ENCODE results near the gene PLCG1.

The PLCG1 gene

GRCh38 chr20:41173161-41173721 is 35.9 kb downstream of the PLCG1 start:
- peaks cover 9% of the 10 kb centered on the region for H3K4me1 Mint-ChIP-seq (ENCODE audit: low read depth)
- H3K4me3 Mint-ChIP-seq, result no peak overlapping the region
- DNase-seq, result peak; percentile 81
- no peaks in the 10 kb centered on the region for H3K27me3 Mint-ChIP-seq
- peaks cover 99% of the 10 kb centered on the region for H3K36me3 Mint-ChIP-seq (ENCODE audit: low read depth)
- no peaks in the 10 kb centered on the region for H3K9me3 Mint-ChIP-seq
- H3K27ac Mint-ChIP-seq, result peak overlapping the region; percentile 88

- no peaks in the 10 kb centered on the region for H3K9me3 Mint-ChIP-seq
- no peak overlapping the region for H3K4me3 Mint-ChIP-seq
- H3K27ac Mint-ChIP-seq, result peak overlapping the region; percentile 88
- DNase-seq, result peak; percentile 23
- peaks cover 99% of the 10 kb centered on the region for H3K36me3 Mint-ChIP-seq (ENCODE audit: low read depth)
- H3K4me1 Mint-ChIP-seq (ENCODE audit: low read depth), result peaks cover 9% of the 10 kb centered on the region
- H3K27me3 Mint-ChIP-seq, result no peaks in the 10 kb centered on the region
Measured at GRCh38 chr20:41173791-41174341, 36.5 kb downstream of the PLCG1 start.

DNA sequence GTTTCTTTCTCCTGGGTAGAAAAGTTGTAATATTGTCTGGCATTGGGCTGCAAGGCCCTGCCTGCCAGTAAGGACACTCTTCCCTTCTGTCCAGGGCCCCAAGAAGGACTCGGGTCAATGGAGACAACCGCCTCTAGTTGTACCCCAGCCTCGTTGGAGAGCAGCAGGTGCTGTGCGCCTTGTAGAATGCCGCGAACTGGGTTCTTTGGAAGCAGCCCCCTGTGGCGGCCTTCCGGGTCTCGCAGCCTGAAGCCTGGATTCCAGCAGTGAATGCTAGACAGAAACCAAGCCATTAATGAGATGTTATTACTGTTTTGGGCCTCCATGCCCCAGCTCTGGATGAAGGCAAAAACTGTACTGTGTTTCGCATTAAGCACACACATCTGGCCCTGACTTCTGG is 37.0 kb downstream of the PLCG1 start:
- Mint-ChIP-seq H3K27ac (peak overlapping the region; percentile 82), H3K4me3 (no peak overlapping the region), H3K4me1 (ENCODE audit: low read depth) (peaks cover 9% of the 10 kb centered on the region), H3K27me3 (no peaks in the 10 kb centered on the region), H3K9me3 (no peaks in the 10 kb centered on the region), H3K36me3 (ENCODE audit: low read depth) (peaks cover 99% of the 10 kb centered on the region)
- DNase-seq, result peak; percentile 26

GRCh38 chr20:41174782-41175181 is 37.4 kb downstream of the PLCG1 start:
- Mint-ChIP-seq H3K27me3 (no peaks in the 10 kb centered on the region), H3K4me1 (ENCODE audit: low read depth) (peaks cover 9% of the 10 kb centered on the region), H3K4me3 (no peak overlapping the region), H3K9me3 (no peaks in the 10 kb centered on the region), H3K27ac (peak overlapping the region; percentile 82), H3K36me3 (ENCODE audit: low read depth) (peaks cover 97% of the 10 kb centered on the region)
- DNase-seq, result peak; percentile 25

DNA sequence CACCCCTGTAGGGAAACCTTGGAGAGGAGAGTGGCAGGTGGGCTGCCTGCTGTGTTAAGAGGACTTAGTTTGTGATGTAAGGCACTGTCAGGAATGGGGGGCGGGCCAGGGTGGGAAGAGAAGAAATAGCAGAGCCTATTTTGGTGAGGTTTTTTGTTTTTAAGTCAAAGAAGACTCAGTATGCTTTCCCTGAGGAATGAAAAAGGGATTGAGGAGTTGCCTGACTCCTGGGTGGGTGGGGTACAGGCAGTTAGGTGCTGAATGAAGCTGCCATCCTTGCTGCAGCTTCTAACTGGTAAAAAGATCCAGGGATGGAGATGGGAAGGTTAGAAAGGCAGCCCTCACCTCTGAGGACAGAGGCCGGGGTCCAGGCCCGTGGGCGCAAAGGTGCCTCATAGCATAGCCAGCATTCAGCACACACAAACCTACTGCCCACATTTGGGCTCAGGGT is 37.9 kb downstream of the PLCG1 start:
- H3K9me3 Mint-ChIP-seq, result no peaks in the 10 kb centered on the region
- no peaks in the 10 kb centered on the region for H3K27me3 Mint-ChIP-seq
- H3K4me1 Mint-ChIP-seq (ENCODE audit: low read depth), result peaks cover 9% of the 10 kb centered on the region
- peaks cover 94% of the 10 kb centered on the region for H3K36me3 Mint-ChIP-seq (ENCODE audit: low read depth)
- DNase-seq, result peak; percentile 11
- peak overlapping the region; percentile 82 for H3K27ac Mint-ChIP-seq
- no peak overlapping the region for H3K4me3 Mint-ChIP-seq

- H3K4me1 Mint-ChIP-seq (ENCODE audit: low read depth), result peaks cover 9% of the 10 kb centered on the region
- peak; percentile 13 for DNase-seq
- H3K27ac Mint-ChIP-seq, result peak overlapping the region; percentile 39
- no peaks in the 10 kb centered on the region for H3K27me3 Mint-ChIP-seq
- no peak overlapping the region for H3K4me3 Mint-ChIP-seq
- H3K36me3 Mint-ChIP-seq (ENCODE audit: low read depth), result peaks cover 90% of the 10 kb centered on the region
- no peaks in the 10 kb centered on the region for H3K9me3 Mint-ChIP-seq
Measured at GRCh38 chr20:41175727-41176330, 38.5 kb downstream of the PLCG1 start.

DNA sequence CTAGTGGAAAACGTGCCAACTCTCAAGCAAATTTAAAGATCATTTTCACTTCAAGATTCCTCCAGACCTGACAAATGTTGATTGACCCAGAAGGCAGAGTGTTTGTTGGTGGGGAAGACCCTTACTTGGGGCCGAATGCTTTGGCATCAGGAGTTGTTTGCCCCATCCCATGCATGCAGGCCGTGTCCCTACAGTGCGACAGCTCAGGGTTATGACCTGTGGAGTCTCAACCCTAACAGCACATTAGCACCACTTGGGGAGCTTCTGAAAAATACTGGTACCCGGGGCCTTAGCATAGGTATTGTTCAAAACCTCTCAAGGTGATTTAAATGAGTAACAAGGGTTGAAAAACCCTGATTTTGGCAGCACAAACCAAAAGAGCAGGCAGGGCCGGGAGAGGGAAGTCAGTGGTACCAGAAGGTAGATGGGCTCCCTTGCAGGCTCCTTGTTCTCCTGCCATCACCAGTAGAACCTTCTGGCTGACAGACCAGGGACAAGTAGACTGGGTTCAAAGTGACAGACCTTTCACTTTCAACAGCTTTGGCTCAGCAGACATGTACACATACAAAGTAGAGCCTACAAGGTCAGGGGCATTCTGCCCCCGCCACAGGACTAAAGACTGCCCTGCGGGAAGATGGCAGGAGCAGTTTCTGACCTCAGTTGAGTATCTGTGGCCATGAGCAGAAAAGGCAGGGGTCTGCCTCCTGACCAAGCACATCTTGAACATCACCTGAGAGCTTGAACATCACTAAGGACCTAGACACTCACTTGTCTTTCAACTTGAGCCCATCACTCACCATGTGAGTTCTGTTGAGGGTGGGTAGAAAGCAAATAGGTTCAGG is 39.6 kb downstream of the PLCG1 start:
- DNase-seq, result peak; percentile 22
- Mint-ChIP-seq H3K27ac (peak overlapping the region; percentile 39), H3K36me3 (ENCODE audit: low read depth) (peaks cover 81% of the 10 kb centered on the region), H3K9me3 (no peaks in the 10 kb centered on the region), H3K4me1 (ENCODE audit: low read depth) (peaks cover 11% of the 10 kb centered on the region), H3K4me3 (no peak overlapping the region), H3K27me3 (no peaks in the 10 kb centered on the region)

- Mint-ChIP-seq H3K27me3 (no peaks in the 10 kb centered on the region), H3K27ac (peak overlapping the region; percentile 39), H3K9me3 (no peaks in the 10 kb centered on the region), H3K4me3 (no peak overlapping the region), H3K36me3 (ENCODE audit: low read depth) (peaks cover 80% of the 10 kb centered on the region), H3K4me1 (ENCODE audit: low read depth) (peaks cover 15% of the 10 kb centered on the region)
- peak; percentile 22 for DNase-seq
Measured at GRCh38 chr20:41177636-41178035, 40.3 kb downstream of the PLCG1 start.

DNA sequence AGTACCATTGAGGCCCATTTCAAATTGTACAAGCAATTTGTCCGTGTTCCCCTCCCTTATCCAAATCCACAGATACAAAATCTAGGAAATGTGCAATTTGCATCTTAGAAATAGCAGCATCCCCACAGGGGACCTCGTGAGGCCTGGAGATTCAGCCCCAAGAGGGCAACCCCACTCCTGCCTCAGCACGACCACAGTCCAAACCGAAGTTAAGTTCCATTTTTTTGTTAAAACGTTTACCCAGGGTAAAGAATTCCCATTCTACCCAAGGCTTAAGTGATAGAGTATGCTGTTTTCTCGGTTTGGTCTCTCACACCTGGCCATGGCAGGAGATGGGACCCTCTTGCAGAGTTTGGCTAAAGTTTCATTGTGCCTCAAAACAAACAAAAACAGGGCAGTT is 41.2 kb downstream of the PLCG1 start:
- no peak overlapping the region for H3K4me3 Mint-ChIP-seq
- no peaks in the 10 kb centered on the region for H3K27me3 Mint-ChIP-seq
- peak; percentile 7 for DNase-seq
- peaks cover 73% of the 10 kb centered on the region for H3K36me3 Mint-ChIP-seq (ENCODE audit: low read depth)
- H3K27ac Mint-ChIP-seq, result peak overlapping the region; percentile 39
- no peaks in the 10 kb centered on the region for H3K9me3 Mint-ChIP-seq
- H3K4me1 Mint-ChIP-seq (ENCODE audit: low read depth), result peaks cover 13% of the 10 kb centered on the region

DNA sequence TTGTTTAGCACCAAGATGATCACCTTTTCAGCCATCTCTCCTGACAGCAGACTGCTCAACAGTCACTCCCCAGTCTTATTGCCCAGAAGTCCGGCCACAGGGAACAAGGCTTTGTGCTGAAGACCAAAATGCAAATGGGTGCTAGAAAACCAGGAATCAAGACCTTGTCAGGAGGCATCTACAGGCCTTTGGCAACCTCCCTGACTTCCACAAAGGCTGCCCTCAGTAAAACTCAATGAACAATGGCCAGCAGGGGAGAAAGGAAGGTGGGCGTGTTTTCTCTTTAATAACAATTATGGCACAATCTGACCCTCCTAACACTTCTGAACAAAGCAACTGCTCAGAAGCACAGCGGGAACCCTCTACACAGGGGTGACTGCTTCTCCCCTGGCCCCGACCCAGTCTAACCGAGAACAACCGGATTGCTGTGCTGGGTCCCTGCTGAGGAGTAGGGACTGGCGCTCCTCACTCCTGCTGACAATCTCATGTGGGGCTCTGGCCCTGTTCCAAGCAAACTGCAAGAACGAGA is 41.6 kb downstream of the PLCG1 start:
- H3K27ac Mint-ChIP-seq, result peak overlapping the region; percentile 31
- no peaks in the 10 kb centered on the region for H3K9me3 Mint-ChIP-seq
- peaks cover 68% of the 10 kb centered on the region for H3K36me3 Mint-ChIP-seq (ENCODE audit: low read depth)
- no peak overlapping the region for H3K4me3 Mint-ChIP-seq
- H3K4me1 Mint-ChIP-seq (ENCODE audit: low read depth), result peaks cover 13% of the 10 kb centered on the region
- DNase-seq, result peak; percentile 25
- no peaks in the 10 kb centered on the region for H3K27me3 Mint-ChIP-seq

DNA sequence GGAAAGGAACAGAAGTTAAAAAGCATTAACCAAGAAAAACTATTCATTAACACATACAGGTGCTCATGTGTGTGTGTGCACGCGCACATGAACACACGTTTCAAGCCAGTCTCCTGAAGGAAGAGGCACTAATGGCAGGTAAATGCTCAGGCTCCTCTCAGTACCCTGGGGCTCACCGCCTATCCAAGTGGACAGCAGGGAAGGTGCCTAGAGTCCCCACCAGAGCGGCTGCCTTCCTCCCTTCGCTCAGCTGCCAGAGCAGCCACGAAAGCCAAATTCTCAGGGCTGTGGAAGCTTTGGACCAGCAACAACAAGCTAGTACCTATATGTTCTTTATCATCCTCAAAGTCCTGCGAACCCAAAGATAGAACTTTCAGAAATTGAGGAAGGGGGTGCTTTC is 42.6 kb downstream of the PLCG1 start:
- H3K9me3 Mint-ChIP-seq, result no peaks in the 10 kb centered on the region
- H3K36me3 Mint-ChIP-seq (ENCODE audit: low read depth), result peaks cover 58% of the 10 kb centered on the region

GRCh38 chr20:41180599-41181333 is 43.4 kb downstream of the PLCG1 start:
- H3K4me3 Mint-ChIP-seq, result no peak overlapping the region
- peaks cover 50% of the 10 kb centered on the region for H3K36me3 Mint-ChIP-seq (ENCODE audit: low read depth)
- peak; percentile 28 for DNase-seq
- H3K27me3 Mint-ChIP-seq, result no peaks in the 10 kb centered on the region
- peaks cover 13% of the 10 kb centered on the region for H3K4me1 Mint-ChIP-seq (ENCODE audit: low read depth)
- H3K9me3 Mint-ChIP-seq, result no peaks in the 10 kb centered on the region
- peak overlapping the region; percentile 34 for H3K27ac Mint-ChIP-seq

More for the DNA sequence above, 42.6 kb downstream of the PLCG1 start:
- peak overlapping the region; percentile 56 for H3K27ac Mint-ChIP-seq
- DNase-seq, result peak; percentile 20
- H3K27me3 Mint-ChIP-seq, result no peaks in the 10 kb centered on the region
- H3K4me3 Mint-ChIP-seq, result no peak overlapping the region
- peaks cover 13% of the 10 kb centered on the region for H3K4me1 Mint-ChIP-seq (ENCODE audit: low read depth)

DNA sequence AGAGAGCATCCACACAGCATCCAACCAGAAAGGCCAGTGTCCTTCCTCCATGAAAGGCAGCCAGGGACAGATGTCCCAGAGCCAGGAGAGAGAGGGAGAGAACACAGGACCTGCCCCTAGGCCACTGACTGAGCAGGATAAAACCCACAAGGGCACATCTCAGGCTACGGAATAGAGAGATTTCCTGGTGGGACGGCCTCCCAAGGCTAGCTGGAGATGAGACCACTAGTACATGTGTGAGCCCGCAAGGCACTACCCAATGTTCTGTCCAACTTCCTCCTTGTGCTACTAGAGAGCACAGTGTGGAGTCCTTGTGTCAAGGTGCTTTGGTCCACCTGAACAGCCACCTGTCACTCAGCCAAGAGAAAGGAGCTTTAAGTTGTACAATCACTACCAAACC is 44.2 kb downstream of the PLCG1 start:
- DNase-seq, result peak; percentile 25
- Mint-ChIP-seq H3K9me3 (no peaks in the 10 kb centered on the region), H3K4me1 (ENCODE audit: low read depth) (peaks cover 13% of the 10 kb centered on the region), H3K36me3 (ENCODE audit: low read depth) (peaks cover 42% of the 10 kb centered on the region), H3K4me3 (no peak overlapping the region), H3K27ac (peak overlapping the region; percentile 65), H3K27me3 (no peaks in the 10 kb centered on the region)

Measured in activated T-cell treated with anti-CD3 and anti-CD28 coated beads, Interleukin-2, amount 50 U/mL, for 24 hours (primary cell).